H9 (cell line): ENCODE results near the gene TEX35. TPM values are rescaled to one million over a fixed set of nuclear protein-coding genes. Genes with fewer than 3 reads are reported as not detected.
"Not testable (repeated sequence)": the region's sequence is repeated elsewhere in the genome, so short reads cannot be mapped to it uniquely, and the experiment has no call there.

Source experiments
- DNase-seq: peaks from one replicate; pipeline ENCODE4 v3.0.0-alpha.2; 2017
- H2AFZ ChIP-seq: one replicate; pipeline ENCODE4 v1.6.1; 2013; ENCODE audit warnings: mild to moderate bottlenecking, low read length, control low read depth, moderate library complexity
- H2AK5ac ChIP-seq: 2 replicates; pipeline ENCODE4 v1.6.1; 2013; ENCODE audit warnings: low read length, control low read depth, mixed read lengths; ENCODE audit not compliant: insufficient read length
- H2BK120ac ChIP-seq: one replicate; pipeline ENCODE4 v1.6.1; 2013; ENCODE audit warnings: low read depth, mild to moderate bottlenecking, low read length, control low read depth, inconsistent platforms; ENCODE audit not compliant: poor library complexity, severe bottlenecking
- H2BK12ac ChIP-seq: 2 replicates; pipeline ENCODE4 v1.6.1; 2013; ENCODE audit warnings: low read length, control low read depth, mixed read lengths, low read depth; ENCODE audit not compliant: insufficient read length
- H2BK15ac ChIP-seq: 2 replicates; pipeline ENCODE4 v1.6.1; 2013; ENCODE audit warnings: low read depth, low read length, control low read depth
- H2BK20ac ChIP-seq: one replicate; pipeline ENCODE4 v1.6.1; 2013; ENCODE audit warnings: low read depth, mild to moderate bottlenecking, low read length, control low read depth, inconsistent platforms; ENCODE audit not compliant: poor library complexity, severe bottlenecking
- H2BK5ac ChIP-seq: 2 replicates; pipeline ENCODE4 v1.6.1; 2013; ENCODE audit warnings: low read length, control low read depth, mixed read lengths; ENCODE audit not compliant: insufficient read length
- H3K14ac ChIP-seq: 2 replicates; pipeline ENCODE4 v1.6.1; 2013; ENCODE audit warnings: low read length, control low read depth; ENCODE audit not compliant: insufficient read depth
- H3K18ac ChIP-seq: 2 replicates; pipeline ENCODE4 v1.6.1; 2013; ENCODE audit warnings: low read depth, mild to moderate bottlenecking, mixed read lengths, low read length, control low read depth; ENCODE audit not compliant: insufficient read length
- H3K23ac ChIP-seq: 2 replicates; pipeline ENCODE4 v1.6.1; 2013; ENCODE audit warnings: low read length, control low read depth, mixed read lengths, low read depth; ENCODE audit not compliant: insufficient read length
- H3K23me2 ChIP-seq: 2 replicates; pipeline ENCODE4 v1.6.1; 2013; ENCODE audit warnings: low read depth, mild to moderate bottlenecking, mixed read lengths, low read length, control low read depth; ENCODE audit not compliant: insufficient read length, poor library complexity, severe bottlenecking
- H3K27ac ChIP-seq: 2 replicates; pipeline ENCODE4 v1.5.1; 2013; ENCODE audit warnings: low read length, control low read depth, mixed read lengths, low read depth; ENCODE audit not compliant: insufficient read length
- H3K27me3 ChIP-seq: 2 replicates; pipeline ENCODE4 v1.6.1; 2013; ENCODE audit warnings: low read length, control low read depth, inconsistent platforms; ENCODE audit not compliant: insufficient read depth
- H3K4ac ChIP-seq: 2 replicates; pipeline ENCODE4 v1.6.1; 2013; ENCODE audit warnings: low read depth, mild to moderate bottlenecking, control low read depth, inconsistent platforms, low read length, moderate library complexity
- H3K4me1 ChIP-seq: 2 replicates; pipeline ENCODE4 v1.6.1; 2013; ENCODE audit warnings: low read length, control low read depth, inconsistent platforms; ENCODE audit not compliant: insufficient read depth
- H3K4me2 ChIP-seq: 2 replicates; pipeline ENCODE4 v1.6.1; 2013; ENCODE audit warnings: low read length, control low read depth, mixed read lengths; ENCODE audit not compliant: insufficient read length, insufficient read depth
- H3K56ac ChIP-seq: 2 replicates; pipeline ENCODE4 v1.6.1; 2013; ENCODE audit warnings: low read depth, mild to moderate bottlenecking, mixed read lengths, low read length, control low read depth; ENCODE audit not compliant: insufficient read length
- H3K79me1 ChIP-seq: 2 replicates; pipeline ENCODE4 v1.6.1; 2013; ENCODE audit warnings: low read depth, mild to moderate bottlenecking, moderate library complexity, low read length, control low read depth, inconsistent platforms; ENCODE audit not compliant: insufficient read depth, poor library complexity, severe bottlenecking
- H3K79me2 ChIP-seq: 2 replicates; pipeline ENCODE4 v1.6.1; 2013; ENCODE audit warnings: low read length, control low read depth, inconsistent platforms; ENCODE audit not compliant: insufficient read depth
- H3K9ac ChIP-seq: 2 replicates; pipeline ENCODE4 v1.6.1; 2013; ENCODE audit warnings: low read length, control low read depth, mixed read lengths; ENCODE audit not compliant: insufficient read length; ENCODE audit errors: extremely low read depth
- H3K9me3 ChIP-seq: one replicate; pipeline ENCODE4 v1.6.1; 2013; ENCODE audit warnings: low read depth, low read length, inconsistent platforms; ENCODE audit not compliant: control insufficient read depth
- H3T11ph ChIP-seq: one replicate; pipeline ENCODE4 v1.6.1; 2013; ENCODE audit warnings: mild to moderate bottlenecking, low read length, control low read depth, inconsistent platforms
- H4K20me1 ChIP-seq: one replicate; pipeline ENCODE4 v1.6.1; 2013; ENCODE audit not compliant: control insufficient read depth, insufficient read length, insufficient read depth
- H4K5ac ChIP-seq: 2 replicates; pipeline ENCODE4 v1.6.1; 2013; ENCODE audit warnings: low read depth, mild to moderate bottlenecking, mixed read lengths, low read length, control low read depth; ENCODE audit not compliant: insufficient read length
- H4K8ac ChIP-seq: replicated peaks from 2 replicates; pipeline ENCODE4 v1.6.1; 2013; ENCODE audit warnings: low read length, control low read depth, mixed read lengths, low read depth; ENCODE audit not compliant: insufficient read length
- H4K91ac ChIP-seq: 2 replicates; pipeline ENCODE4 v1.6.1; 2013; ENCODE audit warnings: low read depth, mild to moderate bottlenecking, moderate library complexity, mixed read lengths, low read length, control low read depth; ENCODE audit not compliant: insufficient read length
- H3K27ac Mint-ChIP-seq, 3 experiments: 2 replicates in 2 of 3; 3 replicates in 1 of 3; pipeline ENCODE4 v1.8.0; 2020 to 2021; ENCODE audit warnings: mixed read lengths in 3 of 3, mild to moderate bottlenecking in 1 of 3, moderate library complexity in 1 of 3
- H3K27me3 Mint-ChIP-seq: 2 replicates; pipeline ENCODE4 v1.8.0; 2021; ENCODE audit warnings: low read depth, mild to moderate bottlenecking, moderate library complexity, mixed read lengths
- H3K36me3 Mint-ChIP-seq, 3 experiments: 2 replicates in 2 of 3; 3 replicates in 1 of 3; pipeline ENCODE4 v1.8.0; 2020 to 2021; ENCODE audit warnings: low read depth in 3 of 3, mixed read lengths in 3 of 3; ENCODE audit not compliant: insufficient read depth in 1 of 3
- H3K4me1 Mint-ChIP-seq, 2 experiments: 2 replicates each; pipeline ENCODE4 v1.8.0; 2020; ENCODE audit warnings: mixed read lengths in 2 of 2
- H3K4me3 Mint-ChIP-seq, 2 experiments: 2 replicates in 1 of 2; 3 replicates in 1 of 2; pipeline ENCODE4 v1.8.0; 2020 to 2021; ENCODE audit warnings: mild to moderate bottlenecking in 2 of 2, mixed read lengths in 2 of 2, moderate library complexity in 1 of 2
- H3K9me3 Mint-ChIP-seq, 2 experiments: 2 replicates in 1 of 2; 3 replicates in 1 of 2; pipeline ENCODE4 v1.8.0; 2020; ENCODE audit warnings: mild to moderate bottlenecking in 2 of 2, mixed read lengths in 2 of 2, moderate library complexity in 1 of 2
- WGBS: extraction: QIAGEN DNeasy Blood & Tissue Kit; methylation state at CpG from one replicate; pipeline ENCODE4 v1.1.7; 2013; ENCODE audit warnings: missing lambda C conversion rate, low lambda C conversion rate, mixed read lengths; ENCODE audit not compliant: insufficient read length; ENCODE audit errors: extremely low coverage; 5-methylcytosine and 5-hydroxymethylcytosine counted together
- total RNA-seq: library from RNA; stranded (reverse); gene quantifications from 2 replicates; pipeline ENCODE4 v1.2.1, GENCODE V29; 2021
- TF ChIP-seq, protein P1 (sequence below): fragments of 200-600 bp; sonication (generic); conservative IDR thresholded peaks from 3 replicates; pipeline ENCODE4 v1.8.0; 2021; ENCODE audit warnings: antibody characterized with exemption, mild to moderate bottlenecking

TEX35 gene
- total RNA-seq, 1 experiment from 2014 or later: not detected

DNA sequence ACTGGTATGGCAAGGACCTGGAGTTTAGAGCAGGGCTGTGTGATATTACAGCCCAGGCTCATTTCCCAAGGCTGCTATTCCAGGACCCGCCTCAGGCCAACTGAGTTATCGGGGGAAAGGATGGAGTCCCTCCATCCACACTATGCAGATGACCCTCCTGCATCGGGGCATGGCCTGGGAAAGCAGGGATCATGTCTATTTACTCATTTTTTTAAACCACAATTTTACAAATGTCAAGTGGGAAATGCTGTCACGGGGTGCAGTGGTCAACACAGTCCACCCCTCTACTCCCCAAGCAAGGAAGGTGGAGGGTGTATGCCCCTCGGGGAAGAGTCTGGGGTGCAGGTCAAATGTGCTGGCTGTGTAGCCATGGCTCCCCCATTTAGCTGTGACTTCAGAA lies 10.1 kb upstream of the TEX35 start:
- Mint-ChIP-seq H3K4me3 (no peak overlapping the region), H3K4me1 (peaks cover 6 to 13% of the 10 kb centered on the region in 2 experiments), H3K36me3 (no peaks in the 10 kb centered on the region), H3K9me3 (no peaks in the 10 kb centered on the region), H3K27me3 (peaks cover 2% of the 10 kb centered on the region; the same call in 1 of the 2 replicates), H3K27ac (no peak overlapping the region)
- Histone ChIP-seq H3K79me1 (no peaks in the 10 kb centered on the region), H3K27me3 (no peaks in the 10 kb centered on the region), H2BK15ac (no peak overlapping the region), H2BK5ac (no peak overlapping the region), H3K27ac (no peak overlapping the region), H3K9ac (no peak overlapping the region), H3K14ac (no peak overlapping the region), H3K4me2 (no peak overlapping the region), H2AK5ac (no peak overlapping the region), H3T11ph (no peak overlapping the region), H2BK120ac (no peak overlapping the region), H3K9me3 (no peaks in the 10 kb centered on the region), H3K18ac (no peak overlapping the region), H4K5ac (no peak overlapping the region), H3K79me2 (no peaks in the 10 kb centered on the region), H3K23me2 (no peaks in the 10 kb centered on the region), H4K8ac (no peak overlapping the region), H2BK12ac (no peak overlapping the region), H3K23ac (no peak overlapping the region), H2AFZ (no peak overlapping the region), H3K4me1 (no peaks in the 10 kb centered on the region), H3K56ac (no peak overlapping the region), H4K20me1 (no peaks in the 10 kb centered on the region), H4K91ac (no peak overlapping the region), H2BK20ac (no peak overlapping the region), H3K4ac (no peak overlapping the region)
- TF ChIP-seq, protein P1, sequence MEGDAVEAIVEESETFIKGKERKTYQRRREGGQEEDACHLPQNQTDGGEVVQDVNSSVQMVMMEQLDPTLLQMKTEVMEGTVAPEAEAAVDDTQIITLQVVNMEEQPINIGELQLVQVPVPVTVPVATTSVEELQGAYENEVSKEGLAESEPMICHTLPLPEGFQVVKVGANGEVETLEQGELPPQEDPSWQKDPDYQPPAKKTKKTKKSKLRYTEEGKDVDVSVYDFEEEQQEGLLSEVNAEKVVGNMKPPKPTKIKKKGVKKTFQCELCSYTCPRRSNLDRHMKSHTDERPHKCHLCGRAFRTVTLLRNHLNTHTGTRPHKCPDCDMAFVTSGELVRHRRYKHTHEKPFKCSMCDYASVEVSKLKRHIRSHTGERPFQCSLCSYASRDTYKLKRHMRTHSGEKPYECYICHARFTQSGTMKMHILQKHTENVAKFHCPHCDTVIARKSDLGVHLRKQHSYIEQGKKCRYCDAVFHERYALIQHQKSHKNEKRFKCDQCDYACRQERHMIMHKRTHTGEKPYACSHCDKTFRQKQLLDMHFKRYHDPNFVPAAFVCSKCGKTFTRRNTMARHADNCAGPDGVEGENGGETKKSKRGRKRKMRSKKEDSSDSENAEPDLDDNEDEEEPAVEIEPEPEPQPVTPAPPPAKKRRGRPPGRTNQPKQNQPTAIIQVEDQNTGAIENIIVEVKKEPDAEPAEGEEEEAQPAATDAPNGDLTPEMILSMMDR: no peak
- no peak for DNase-seq
- WGBS: no CpG with 5 or more reads among the region's 5 CpGs

DNA sequence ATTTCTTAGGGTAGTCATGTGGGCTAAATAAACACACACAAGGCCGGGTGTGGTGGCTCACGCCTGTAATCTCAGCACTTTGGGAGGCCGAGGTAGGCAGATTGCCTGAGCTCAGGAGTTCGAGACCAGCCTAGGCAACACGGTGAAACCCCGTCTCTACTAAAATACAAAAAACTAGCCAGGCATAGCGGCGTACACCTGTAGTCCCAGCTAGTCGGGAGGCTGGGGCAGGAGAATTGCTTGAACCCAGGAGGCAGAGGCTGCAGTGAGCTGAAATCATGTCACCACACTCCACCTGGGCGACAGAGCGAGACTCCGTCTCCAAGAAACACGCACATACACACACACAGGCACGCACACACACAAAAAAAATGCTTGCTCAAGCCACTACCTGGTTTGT lies 9.6 kb upstream of the TEX35 start:
- not testable (repeated sequence) for H2AFZ ChIP-seq, H3T11ph ChIP-seq, H4K5ac ChIP-seq, H3K9me3 Mint-ChIP-seq, H3K79me1 ChIP-seq, H3K4me2 ChIP-seq, H3K27me3 Mint-ChIP-seq, H3K9me3 ChIP-seq, H3K27me3 ChIP-seq, H3K14ac ChIP-seq, H2BK120ac ChIP-seq, H2BK5ac ChIP-seq, H3K23me2 ChIP-seq, H2AK5ac ChIP-seq, H3K4ac ChIP-seq, H3K4me1 ChIP-seq, H3K9ac ChIP-seq, H4K20me1 ChIP-seq, DNase-seq, H4K91ac ChIP-seq, H3K4me3 Mint-ChIP-seq, H2BK12ac ChIP-seq, H3K27ac ChIP-seq, H3K56ac ChIP-seq, H3K79me2 ChIP-seq, H3K18ac ChIP-seq, H3K23ac ChIP-seq, H2BK15ac ChIP-seq, H3K36me3 Mint-ChIP-seq, H3K27ac Mint-ChIP-seq, H4K8ac ChIP-seq, H2BK20ac ChIP-seq
- WGBS: no CpG with 5 or more reads among the region's 14 CpGs
- peaks cover 6 to 13% of the 10 kb centered on the region in 2 experiments for H3K4me1 Mint-ChIP-seq
